ENCODE measurements around the gene NOTCH1.
"Not testable (repeated sequence)": the region's sequence is repeated elsewhere in the genome, so short reads cannot be mapped to it uniquely, and the experiment has no call there.

NOTCH1 gene

GRCh38 chr9:136564379-136564988 is 18.6 kb upstream of the NOTCH1 start:
- DNase-seq (ENCODE audit: low spot score): peak; percentile 83
- in situ Hi-C loops (cut with MboI; ENCODE audit: low pct_unique_long_range_greater_than_20kb, low sequenced_read_pairs, unreplicated experiment): no loop called here
- TF ChIP-seq CTCF (IDR thresholded peaks at IDR 0.05; ENCODE audit: extremely low read depth, insufficient read depth, missing control alignments): peak; percentile 9

- in situ Hi-C loops (cut with MboI; ENCODE audit: low pct_unique_long_range_greater_than_20kb, low sequenced_read_pairs, unreplicated experiment): no loop called here
- no peak for TF ChIP-seq CTCF (IDR thresholded peaks at IDR 0.05; ENCODE audit: extremely low read depth, insufficient read depth, missing control alignments)
- no peak for DNase-seq (ENCODE audit: low spot score)
Observed at GRCh38 chr9:136563646-136564325, 17.9 kb upstream of the NOTCH1 start.

GRCh38 chr9:136562746-136563495 is 17.1 kb upstream of the NOTCH1 start:
- in situ Hi-C loops (cut with MboI; ENCODE audit: low pct_unique_long_range_greater_than_20kb, low sequenced_read_pairs, unreplicated experiment): no loop called here
- peak; percentile 58 for DNase-seq (ENCODE audit: low spot score)
- no peak for TF ChIP-seq CTCF (IDR thresholded peaks at IDR 0.05; ENCODE audit: extremely low read depth, insufficient read depth, missing control alignments)

GRCh38 chr9:136561779-136562178 is 15.9 kb upstream of the NOTCH1 start:
- no peak for DNase-seq (ENCODE audit: low spot score)
- TF ChIP-seq CTCF (IDR thresholded peaks at IDR 0.05; ENCODE audit: extremely low read depth, insufficient read depth, missing control alignments): no peak
- in situ Hi-C loops (cut with MboI; ENCODE audit: low pct_unique_long_range_greater_than_20kb, low sequenced_read_pairs, unreplicated experiment): no loop called here

- DNase-seq (ENCODE audit: low spot score): no peak
- in situ Hi-C loops (cut with MboI; ENCODE audit: low pct_unique_long_range_greater_than_20kb, low sequenced_read_pairs, unreplicated experiment): no loop called here
- no peak for TF ChIP-seq CTCF (IDR thresholded peaks at IDR 0.05; ENCODE audit: extremely low read depth, insufficient read depth, missing control alignments)
Observed at GRCh38 chr9:136560586-136560985, 14.7 kb upstream of the NOTCH1 start.

GRCh38 chr9:136559371-136559770 is 13.5 kb upstream of the NOTCH1 start:
- DNase-seq (ENCODE audit: low spot score); in situ Hi-C loops (cut with MboI; ENCODE audit: low pct_unique_long_range_greater_than_20kb, low sequenced_read_pairs, unreplicated experiment): not testable (repeated sequence)

GRCh38 chr9:136558846-136559245 is 13.0 kb upstream of the NOTCH1 start:
- DNase-seq (ENCODE audit: low spot score); in situ Hi-C loops (cut with MboI; ENCODE audit: low pct_unique_long_range_greater_than_20kb, low sequenced_read_pairs, unreplicated experiment): not testable (repeated sequence)

Data from GM13977 (cell line).